HG03342 (cell line): Measurements from ENCODE around the gene RAD54L.
A peak's percentile ranks its signal among the peaks of the same experiment; 100 is the strongest.
"Not testable (repeated sequence)": the region's sequence is repeated elsewhere in the genome, so short reads cannot be mapped to it uniquely, and the experiment has no call there.

Source experiments
- ATAC-seq: cut with Tn5 transposase; IDR thresholded peaks from one replicate; pipeline ENCODE4 v1.9.1; 2021; ENCODE audit warnings: mild to moderate bottlenecking, moderate library complexity; ENCODE audit not compliant: unreplicated experiment

RAD54L gene

GRCh38 chr1:46247436-46248121 is at the start of gene RAD54L:
Gene RAD54L (plus strand): TSS chr1:46247763. CDS start chr1:46248406, 643 bp downstream.
- ATAC-seq: peak; percentile 90

GRCh38 chr1:46197964-46198811 is 49.4 kb upstream of the RAD54L start, which contains the start of gene POMGNT1:
Gene POMGNT1 (minus strand): TSS chr1:46198434. CDS start chr1:46197821, 613 bp downstream.
- peak; percentile 87 for ATAC-seq

- no peak for ATAC-seq
Observed at GRCh38 chr1:46199233-46199749, 48.3 kb upstream of the RAD54L start.

GRCh38 chr1:46203738-46204405 is 43.7 kb upstream of the RAD54L start:
- ATAC-seq: no peak

- no peak for ATAC-seq
Observed at GRCh38 chr1:46204406-46204742, 43.2 kb upstream of the RAD54L start.

- ATAC-seq: no peak
Observed at GRCh38 chr1:46205141-46205540, 42.4 kb upstream of the RAD54L start.

GRCh38 chr1:46205791-46206190 is 41.8 kb upstream of the RAD54L start:
- no peak for ATAC-seq

GRCh38 chr1:46206399-46206798 is 41.2 kb upstream of the RAD54L start:
- no peak for ATAC-seq

- ATAC-seq: no peak
Observed at GRCh38 chr1:46210561-46210960, 37.0 kb upstream of the RAD54L start.

GRCh38 chr1:46211051-46211450 is 36.5 kb upstream of the RAD54L start:
- ATAC-seq: no peak

- no peak for ATAC-seq
Observed at GRCh38 chr1:46215504-46215903, 32.1 kb upstream of the RAD54L start.

GRCh38 chr1:46218443-46218842 is 29.1 kb upstream of the RAD54L start:
- no peak for ATAC-seq

- no peak for ATAC-seq
Observed at GRCh38 chr1:46219551-46220520, 27.7 kb upstream of the RAD54L start.

- no peak for ATAC-seq
Observed at GRCh38 chr1:46220808-46221207, 26.8 kb upstream of the RAD54L start.

GRCh38 chr1:46221749-46222148 is 25.8 kb upstream of the RAD54L start:
- ATAC-seq: no peak

GRCh38 chr1:46223055-46223454 is 24.5 kb upstream of the RAD54L start:
- not testable (repeated sequence) for ATAC-seq

GRCh38 chr1:46223472-46223943 is 24.1 kb upstream of the RAD54L start:
- peak; percentile 76 for ATAC-seq

GRCh38 chr1:46224966-46225365 is 22.6 kb upstream of the RAD54L start:
- ATAC-seq: no peak

GRCh38 chr1:46231231-46231630 is 16.3 kb upstream of the RAD54L start:
- not testable (repeated sequence) for ATAC-seq

- no peak for ATAC-seq
Observed at GRCh38 chr1:46236882-46237281, 10.7 kb upstream of the RAD54L start.
